OCI-LY3 (cell line): ENCODE measurements around the gene PAFAH1B2.

ENCODE experiments used
- H2AFZ ChIP-seq: fragments of 200-600, 300-600 bp; shearing (Covaris generic); 2 replicates; pipeline ENCODE4 v1.6.0; 2014; ENCODE audit warnings: antibody characterized with exemption, low read depth, low read length
- H3K27ac ChIP-seq: fragments of 200-600, 300-600 bp; sonication (generic); 2 replicates; pipeline ENCODE4 v1.5.1; 2014; ENCODE audit warnings: mild to moderate bottlenecking, low read length, moderate library complexity, mixed read lengths
- H3K27me3 ChIP-seq: fragments of 200-600, 300-600 bp; sonication (generic); 2 replicates; pipeline ENCODE4 v1.6.1; 2014; ENCODE audit warnings: low read depth, low read length, mixed read lengths
- H3K36me3 ChIP-seq: fragments of 200-600, 300-600 bp; sonication (generic); replicated peaks from 2 replicates; pipeline ENCODE3; 2014; ENCODE audit warnings: low read depth, low read length, mixed read lengths
- H3K4me1 ChIP-seq: fragments of 300-600, 200-600 bp; sonication (generic); 2 replicates; pipeline ENCODE4 v1.6.1; 2014; ENCODE audit warnings: low read length, mixed read lengths
- H3K4me2 ChIP-seq: fragments of 200-600, 300-600 bp; sonication (generic); 2 replicates; pipeline ENCODE4 v1.6.1; 2014; ENCODE audit warnings: low read length, mixed read lengths
- H3K4me3 ChIP-seq: fragments of 300-600, 200-600 bp; sonication (generic); 2 replicates; pipeline ENCODE4 v1.5.1; 2014; ENCODE audit warnings: antibody characterized with exemption, mild to moderate bottlenecking, low read length, moderate library complexity
- H3K79me2 ChIP-seq: fragments of 300-600, 200-600 bp; shearing (Covaris generic); 2 replicates; pipeline ENCODE4 v1.6.1; 2014; ENCODE audit warnings: mild to moderate bottlenecking, low read length, mixed read lengths
- H3K9ac ChIP-seq: fragments of 300-600, 200-600 bp; shearing (Covaris generic); 2 replicates; pipeline ENCODE4 v1.6.0; 2014; ENCODE audit warnings: mild to moderate bottlenecking, low read length, moderate library complexity
- H3K9me3 ChIP-seq: fragments of 200-600, 300-600 bp; shearing (Covaris generic); 2 replicates; pipeline ENCODE4 v1.6.1; 2014; ENCODE audit warnings: low read length, mixed read lengths; ENCODE audit not compliant: insufficient read depth
- H4K20me1 ChIP-seq: fragments of 200-600, 300-600 bp; sonication (generic); 2 replicates; pipeline ENCODE4 v1.6.1; 2016; ENCODE audit warnings: low read length, mixed read lengths; ENCODE audit not compliant: insufficient read depth
- CTCF ChIP-seq: fragments of 200-600, 300-600 bp; sonication (generic); IDR thresholded peaks from 2 replicates; pipeline ENCODE4 v1.5.1; 2014; ENCODE audit warnings: antibody characterized with exemption, low read length, low read depth
- EZH2phosphoT487 ChIP-seq: fragments of 200-600 bp; shearing (Covaris generic); IDR thresholded peaks from 2 replicates; pipeline ENCODE4 v1.6.1; 2018; ENCODE audit warnings: antibody characterized with exemption, mixed run types, low read depth

PAFAH1B2 gene

GRCh38 chr11:117098269-117099232, 45.5 kb upstream of the PAFAH1B2 start, which contains the start of gene SIK3:
SIK3 (minus strand) TSS chr11:117098428; CDS start chr11:117098415, 13 bp downstream.
- Histone ChIP-seq H3K4me2 (peak within 1 kb of the TSS; percentile 98), H3K27me3 (no peaks in the 10 kb centered on the region), H3K9me3 (no peaks in the 10 kb centered on the region), H2AFZ (peak within 1 kb of the TSS; percentile 88), H3K4me3 (peak within 1 kb of the TSS; percentile 89), H4K20me1 (peaks cover 26% of the 10 kb centered on the region), H3K4me1 (peaks cover 42% of the 10 kb centered on the region), H3K27ac (peak within 1 kb of the TSS; percentile 48), H3K9ac (peak within 1 kb of the TSS; percentile 83), H3K79me2 (peaks cover 46% of the 10 kb centered on the region), H3K36me3 (peaks cover 5% of the 10 kb centered on the region)
- TF ChIP-seq CTCF (0 out of 2 replicates have a peak, but pooled peaks have one; percentile 7), EZH2phosphoT487 (no peak)

- H2AFZ ChIP-seq, result no peak overlapping the region
- H3K4me1 ChIP-seq, result peaks cover 31% of the 10 kb centered on the region
- H3K79me2 ChIP-seq, result peaks cover 35% of the 10 kb centered on the region
- H3K27me3 ChIP-seq, result 0 out of 2 replicates have a peak, but pooled peaks cover under 1% of the 10 kb centered on the region
- peaks cover 5% of the 10 kb centered on the region for H3K36me3 ChIP-seq
- H3K27ac ChIP-seq, result no peak overlapping the region
- peaks cover 19% of the 10 kb centered on the region for H4K20me1 ChIP-seq
- no peak overlapping the region for H3K9ac ChIP-seq
- H3K9me3 ChIP-seq, result no peaks in the 10 kb centered on the region
- H3K4me3 ChIP-seq, result no peak overlapping the region
- TF ChIP-seq CTCF (no peak), EZH2phosphoT487 (no peak)
- H3K4me2 ChIP-seq, result no peak overlapping the region
Measured at GRCh38 chr11:117099696-117100095, 44.4 kb upstream of the PAFAH1B2 start.

GRCh38 chr11:117100556-117100955, 43.5 kb upstream of the PAFAH1B2 start:
- 0 out of 2 replicates have a peak, but pooled peaks cover 3% of the 10 kb centered on the region for H3K27me3 ChIP-seq
- H3K9me3 ChIP-seq, result no peaks in the 10 kb centered on the region
- no peak for TF ChIP-seq CTCF
- no peak for TF ChIP-seq EZH2phosphoT487
- H3K36me3 ChIP-seq, result peaks cover 5% of the 10 kb centered on the region
- no peak overlapping the region for H3K4me2 ChIP-seq
- no peak overlapping the region for H3K4me3 ChIP-seq
- H3K9ac ChIP-seq, result no peak overlapping the region
- peaks cover 14% of the 10 kb centered on the region for H4K20me1 ChIP-seq
- peaks cover 22% of the 10 kb centered on the region for H3K4me1 ChIP-seq
- no peak overlapping the region for H3K27ac ChIP-seq
- peaks cover 26% of the 10 kb centered on the region for H3K79me2 ChIP-seq
- H2AFZ ChIP-seq, result no peak overlapping the region
